EL (cell line): ENCODE data around the gene ANKRD63.

ENCODE experiments used
- DNase-seq: peaks from one replicate; pipeline ENCODE4 v3.0.0-alpha.2; 2016

The ANKRD63 gene

DNA sequence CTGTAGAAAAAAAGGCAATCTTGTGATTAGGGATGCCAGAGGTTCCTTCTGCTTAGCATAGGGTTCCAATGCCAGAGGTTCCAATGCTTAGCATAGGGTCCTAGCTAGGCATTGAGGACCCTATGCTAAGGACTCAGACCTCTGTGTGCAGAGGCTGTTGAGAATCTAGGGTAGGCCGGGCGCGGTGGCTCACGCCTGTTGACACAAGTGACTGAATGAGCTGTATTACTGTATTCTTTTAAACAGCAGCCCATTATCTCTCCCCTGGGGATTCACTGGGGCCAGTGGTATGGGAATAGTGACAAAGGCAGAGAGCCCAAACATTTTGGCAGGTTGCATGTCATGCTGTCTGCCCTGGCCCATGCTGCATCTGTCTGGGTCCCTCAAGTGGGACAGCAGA is 27.8 kb downstream of the ANKRD63 start:
- DNase-seq, result no peak

GRCh38 chr15:40254452-40254851 is 28.4 kb downstream of the ANKRD63 start:
- no peak for DNase-seq

DNA sequence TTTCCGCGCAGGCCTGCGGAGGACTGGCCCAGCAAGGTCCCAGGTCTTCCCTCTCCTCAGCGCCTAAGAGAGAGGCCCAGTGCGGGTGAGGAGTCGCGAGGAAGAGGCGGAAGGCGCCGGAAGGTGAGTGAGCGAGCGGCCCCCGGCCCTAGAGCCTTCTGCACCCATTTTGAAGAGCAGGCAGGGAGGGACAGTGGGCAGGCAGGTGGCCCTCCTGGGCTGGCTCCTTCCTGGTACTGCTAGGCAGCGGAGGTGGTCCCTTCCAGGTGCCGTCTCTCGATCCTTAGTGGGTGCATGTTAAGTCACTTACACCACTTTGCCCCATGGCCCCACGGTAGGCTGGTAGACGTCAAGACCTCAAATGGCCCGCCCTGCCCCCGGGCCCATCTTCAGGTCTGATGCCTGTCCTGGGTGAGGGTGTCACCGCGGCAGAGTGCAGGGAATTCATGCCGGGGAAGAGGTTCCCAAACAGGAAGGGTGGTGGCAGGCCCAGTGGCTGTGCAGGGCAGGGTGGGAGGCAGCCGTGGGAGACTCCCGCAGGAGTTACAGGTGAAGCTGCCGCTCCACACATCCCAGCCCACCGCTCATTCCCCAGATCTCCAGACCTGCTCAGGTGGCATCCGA is 29.6 kb downstream of the ANKRD63 start:
- no peak for DNase-seq

GRCh38 chr15:40252438-40253166 is 30.3 kb downstream of the ANKRD63 start:
- DNase-seq, result no peak

GRCh38 chr15:40252141-40252437 is 30.8 kb downstream of the ANKRD63 start:
- DNase-seq, result no peak

- no peak for DNase-seq
These were observed 31.3 kb downstream of the ANKRD63 start for GRCh38 chr15:40251486-40252140.

DNA sequence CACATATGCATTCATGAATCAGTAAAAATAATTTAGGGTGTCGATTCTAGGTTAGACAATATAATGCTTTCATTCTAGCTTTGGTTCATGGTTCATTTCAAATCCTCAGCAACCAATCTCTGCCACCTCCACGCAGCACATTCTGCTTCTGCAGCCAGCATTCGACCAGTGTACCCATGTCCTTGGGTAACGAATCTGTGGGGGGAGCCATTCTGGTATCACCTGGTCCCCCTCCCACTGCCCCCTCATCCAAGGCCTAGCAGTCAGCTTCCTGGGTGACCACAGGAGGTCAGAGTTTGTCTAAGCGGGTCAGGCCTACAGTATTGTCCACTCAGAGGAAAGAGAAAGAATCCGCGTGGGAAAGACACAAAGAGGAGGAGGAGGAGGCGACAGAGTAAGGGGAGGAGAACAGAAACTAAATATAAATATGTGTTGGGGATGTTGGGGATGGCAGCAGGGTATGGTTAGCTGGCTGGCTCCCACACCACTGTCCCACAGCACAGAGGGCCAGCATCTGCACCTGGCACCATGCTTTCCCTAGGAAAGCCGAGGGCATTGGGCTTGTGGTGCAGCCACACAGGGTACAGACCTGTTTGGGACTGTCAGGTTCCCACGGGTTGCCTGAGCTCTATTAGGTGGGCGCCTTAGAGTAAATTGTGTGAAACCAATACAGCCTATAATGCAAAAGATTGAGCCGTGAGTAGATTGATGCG is 31.9 kb downstream of the ANKRD63 start:
- DNase-seq, result no peak

DNA sequence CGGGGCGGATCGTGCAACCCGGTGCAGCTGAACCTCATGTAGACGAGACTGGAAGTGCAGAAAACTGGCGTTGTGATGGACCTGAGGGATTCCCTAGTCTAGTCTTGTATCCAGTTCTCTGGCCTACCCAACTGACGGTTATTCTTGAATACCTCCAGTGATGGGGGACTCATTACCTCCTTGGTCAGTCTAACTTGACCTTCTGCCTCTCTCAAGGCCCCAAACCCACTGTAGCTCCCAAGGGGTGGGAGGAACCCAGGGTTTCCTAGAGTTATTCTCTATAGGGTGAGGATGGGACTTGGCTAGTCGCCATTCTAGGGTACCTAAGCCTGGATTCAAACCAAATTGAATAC is 32.6 kb downstream of the ANKRD63 start:
- no peak for DNase-seq

- DNase-seq, result peak; percentile 71
These were observed 33.2 kb downstream of the ANKRD63 start for GRCh38 chr15:40249477-40250303.

GRCh38 chr15:40248006-40248783 is 34.7 kb downstream of the ANKRD63 start:
- DNase-seq, result no peak

DNA sequence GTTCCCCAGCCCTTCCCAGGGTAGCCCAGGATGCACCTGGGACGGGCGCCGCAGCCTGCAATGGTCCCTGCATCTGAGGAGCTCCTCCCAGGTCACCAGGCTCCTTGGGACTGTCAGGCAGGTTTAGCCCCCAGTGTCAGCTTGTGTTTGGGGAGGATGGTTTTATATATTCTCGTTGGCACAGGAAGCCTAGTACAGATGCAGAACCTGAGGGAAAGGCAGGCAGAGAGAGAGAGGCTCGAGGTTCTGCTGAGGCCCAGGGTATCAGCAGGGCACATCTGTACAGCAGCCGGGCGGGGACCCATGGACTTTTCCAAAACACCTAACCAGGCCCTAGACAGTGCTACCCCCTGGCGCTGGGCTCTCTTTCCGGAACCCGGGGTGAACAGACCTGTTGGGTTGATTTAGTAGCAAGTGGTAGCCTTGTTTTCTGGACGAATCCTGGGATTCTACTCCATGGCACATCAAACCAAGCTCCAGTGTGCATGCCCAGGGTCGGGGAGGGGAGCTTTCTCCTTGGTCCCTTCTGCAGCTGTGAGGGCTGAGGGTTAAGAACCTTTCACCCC is 35.4 kb downstream of the ANKRD63 start:
- no peak for DNase-seq

- DNase-seq, result no peak
These were observed 36.2 kb downstream of the ANKRD63 start for GRCh38 chr15:40246496-40247280.

GRCh38 chr15:40245666-40246450 is 37.0 kb downstream of the ANKRD63 start:
- DNase-seq, result no peak

GRCh38 chr15:40244961-40245523 is 37.8 kb downstream of the ANKRD63 start:
- no peak for DNase-seq

- no peak for DNase-seq
These were observed 39.6 kb downstream of the ANKRD63 start for GRCh38 chr15:40243126-40243810.

DNA sequence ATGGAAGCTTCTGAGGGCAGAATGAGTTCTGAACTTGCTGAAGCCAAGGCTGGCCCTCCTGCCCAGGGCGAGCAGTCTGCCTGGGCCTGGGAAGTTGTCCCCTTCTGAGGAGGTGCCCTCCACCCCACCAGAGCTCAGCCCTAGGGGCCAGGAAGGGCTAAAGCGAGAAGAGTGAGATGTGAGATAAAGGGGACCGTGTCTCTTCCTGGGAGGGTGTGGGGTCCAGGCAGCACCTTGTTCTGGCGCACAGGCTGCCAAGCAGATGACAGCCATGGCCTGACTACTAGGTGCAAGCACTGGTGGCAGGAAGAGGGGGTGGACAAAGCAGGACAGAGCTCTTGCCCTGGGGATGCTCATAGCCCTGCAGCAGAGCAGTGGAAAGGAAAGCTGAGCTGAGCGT is 40.3 kb downstream of the ANKRD63 start:
- no peak for DNase-seq

GRCh38 chr15:40242213-40242599 is 40.7 kb downstream of the ANKRD63 start:
- DNase-seq, result no peak

DNA sequence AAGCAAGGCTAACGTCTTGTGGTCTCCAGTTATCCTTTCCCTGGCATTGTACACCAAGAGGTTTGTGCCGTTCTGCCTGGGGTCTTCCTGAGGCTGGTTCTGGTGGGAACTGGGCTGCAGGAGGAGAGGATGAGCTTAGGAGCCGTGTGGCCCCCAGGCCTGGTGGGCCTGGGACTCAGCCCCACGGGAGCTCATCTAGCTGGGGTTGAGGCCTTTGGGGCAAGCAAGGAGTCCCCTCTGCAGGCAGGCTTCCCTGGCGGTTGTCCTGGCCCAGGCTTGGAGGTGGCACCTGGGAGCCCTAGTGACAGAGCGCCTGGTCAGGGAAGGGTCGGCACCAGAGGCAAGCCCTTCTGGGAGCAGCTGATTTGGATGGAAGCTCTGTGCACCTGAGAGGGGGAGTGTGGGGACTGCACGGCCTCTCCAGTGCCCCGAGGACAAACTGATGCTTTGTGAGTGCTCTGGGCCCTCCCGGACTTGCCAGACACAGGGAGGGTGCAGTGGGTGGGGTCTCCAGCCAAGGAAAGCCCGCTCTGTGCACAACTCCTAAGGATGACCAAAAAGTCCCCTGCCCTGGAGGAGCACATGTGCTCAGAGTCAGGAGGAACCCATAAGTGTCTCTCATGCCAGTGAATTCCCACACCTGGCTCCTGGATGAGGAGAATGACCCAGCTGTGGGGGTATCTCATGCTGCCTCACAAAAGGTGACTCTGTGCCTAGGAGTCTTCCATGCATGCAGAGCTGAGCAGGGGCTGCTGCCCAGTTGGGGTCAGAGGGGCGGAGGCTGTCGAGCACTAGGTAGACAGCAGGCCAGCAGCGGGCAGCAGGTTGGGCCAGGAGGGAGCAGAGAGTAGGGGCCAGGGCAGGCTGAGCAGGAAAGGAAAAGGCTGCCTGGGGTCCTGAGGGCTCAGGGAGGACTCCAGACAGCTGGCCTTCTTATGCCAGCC is 41.3 kb downstream of the ANKRD63 start:
- no peak for DNase-seq
